Measurements from ENCODE around the gene BLVRB.
"Not testable (repeated sequence)": the region's sequence is repeated elsewhere in the genome, so short reads cannot be mapped to it uniquely, and the experiment has no call there.

BLVRB gene

DNA sequence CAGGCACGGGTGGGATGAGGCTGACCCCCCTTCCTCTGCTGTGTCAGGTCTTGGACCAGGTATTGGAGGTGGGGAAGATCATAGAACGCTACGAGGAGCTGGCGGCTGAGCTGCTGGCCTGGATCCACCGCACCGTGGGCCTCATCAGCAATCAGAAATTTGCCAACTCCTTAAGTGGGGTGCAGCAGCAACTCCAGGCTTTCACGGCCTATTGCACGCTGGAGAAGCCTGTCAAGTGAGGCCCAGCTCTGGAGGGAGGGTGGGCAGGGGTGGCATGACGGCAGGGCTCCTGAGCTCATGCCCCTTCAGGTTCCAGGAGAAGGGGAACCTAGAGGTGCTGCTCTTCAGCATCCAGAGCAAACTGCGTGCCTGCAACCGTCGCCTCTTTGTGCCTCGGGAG, 36.5 kb upstream of the BLVRB start:
- Histone ChIP-seq H2AFZ (ENCODE audit: low read length) (no peak overlapping the region), H4K20me1 (ENCODE audit: insufficient read depth, low read length, poor library complexity, severe bottlenecking) (no peaks in the 10 kb centered on the region), H3K36me3 (ENCODE audit: insufficient read depth, low read length) (no peaks in the 10 kb centered on the region), H3K4me1 (ENCODE audit: insufficient read depth, low read length, poor library complexity, severe bottlenecking) (no peaks in the 10 kb centered on the region), H3K9me2 (replicated peaks; ENCODE audit: low read depth, low read length) (no peaks in the 10 kb centered on the region), H3F3A (ENCODE audit: low read depth) (no peaks in the 10 kb centered on the region), H3K4me2 (ENCODE audit: low read depth, low read length, poor library complexity, severe bottlenecking) (no peak overlapping the region), H3K27me3 (ENCODE audit: insufficient read depth, low read length, poor library complexity, severe bottlenecking) (no peaks in the 10 kb centered on the region), H3K79me2 (ENCODE audit: insufficient read depth, low read length) (no peaks in the 10 kb centered on the region), H3K4me3 (ENCODE audit: low read length, poor library complexity, severe bottlenecking) (no peak overlapping the region), H3K9me3 (ENCODE audit: insufficient read depth, low read depth, low read length) (no peaks in the 10 kb centered on the region), H3K9ac (ENCODE audit: low read depth, low read length, poor library complexity, severe bottlenecking) (no peak overlapping the region)
- TF ChIP-seq CTCF (conservative IDR thresholded peaks at IDR 0.05; ENCODE audit: low read length) (no peak), EZH2phosphoT487 (IDR thresholded peaks at IDR 0.05; ENCODE audit: borderline replicate concordance) (no peak)

DNA sequence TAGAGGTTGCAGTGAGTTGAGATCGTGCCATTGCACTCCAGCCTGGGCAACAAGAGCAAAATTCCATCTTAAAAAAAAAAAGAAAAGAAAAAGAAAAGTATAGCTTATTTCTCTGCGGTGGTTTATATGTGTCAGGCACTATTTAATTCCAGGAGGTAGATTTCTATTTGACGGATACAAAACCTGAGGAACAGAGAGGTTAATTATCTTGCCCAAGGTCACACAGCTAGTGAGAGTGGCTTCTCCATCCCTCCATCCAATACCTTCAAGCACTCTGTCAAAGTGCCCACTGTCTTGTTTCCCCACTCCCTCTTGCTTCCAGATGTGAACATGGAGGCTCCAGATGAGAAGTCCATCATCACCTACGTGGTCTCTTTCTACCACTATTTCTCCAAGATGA, 36.1 kb upstream of the BLVRB start:
- Histone ChIP-seq H3K9me2 (replicated peaks; ENCODE audit: low read depth, low read length) (no peaks in the 10 kb centered on the region), H3K4me1 (ENCODE audit: insufficient read depth, low read length, poor library complexity, severe bottlenecking) (no peaks in the 10 kb centered on the region), H3F3A (ENCODE audit: low read depth) (no peaks in the 10 kb centered on the region), H3K4me2 (ENCODE audit: low read depth, low read length, poor library complexity, severe bottlenecking) (no peak overlapping the region), H3K36me3 (ENCODE audit: insufficient read depth, low read length) (no peaks in the 10 kb centered on the region), H2AFZ (ENCODE audit: low read length) (no peak overlapping the region), H3K9me3 (ENCODE audit: insufficient read depth, low read depth, low read length) (no peaks in the 10 kb centered on the region), H4K20me1 (ENCODE audit: insufficient read depth, low read length, poor library complexity, severe bottlenecking) (no peaks in the 10 kb centered on the region), H3K27me3 (ENCODE audit: insufficient read depth, low read length, poor library complexity, severe bottlenecking) (no peaks in the 10 kb centered on the region), H3K9ac (ENCODE audit: low read depth, low read length, poor library complexity, severe bottlenecking) (no peak overlapping the region), H3K4me3 (ENCODE audit: low read length, poor library complexity, severe bottlenecking) (no peak overlapping the region), H3K79me2 (ENCODE audit: insufficient read depth, low read length) (no peaks in the 10 kb centered on the region)
- TF ChIP-seq EZH2phosphoT487 (IDR thresholded peaks at IDR 0.05; ENCODE audit: borderline replicate concordance) = no peak
- no peak for TF ChIP-seq CTCF (conservative IDR thresholded peaks at IDR 0.05; ENCODE audit: low read length)

GRCh38 chr19:40500678-40501530, 35.4 kb upstream of the BLVRB start:
- H3K4me1 ChIP-seq (ENCODE audit: insufficient read depth, low read length, poor library complexity, severe bottlenecking); H3K79me2 ChIP-seq (ENCODE audit: insufficient read depth, low read length); H3K27me3 ChIP-seq (ENCODE audit: insufficient read depth, low read length, poor library complexity, severe bottlenecking); H3K9me3 ChIP-seq (ENCODE audit: insufficient read depth, low read depth, low read length); H3K36me3 ChIP-seq (ENCODE audit: insufficient read depth, low read length); H3K9me2 ChIP-seq (replicated peaks; ENCODE audit: low read depth, low read length); H4K20me1 ChIP-seq (ENCODE audit: insufficient read depth, low read length, poor library complexity, severe bottlenecking); H3K4me3 ChIP-seq (ENCODE audit: low read length, poor library complexity, severe bottlenecking); H3K9ac ChIP-seq (ENCODE audit: low read depth, low read length, poor library complexity, severe bottlenecking); H2AFZ ChIP-seq (ENCODE audit: low read length); H3K4me2 ChIP-seq (ENCODE audit: low read depth, low read length, poor library complexity, severe bottlenecking); H3F3A ChIP-seq (ENCODE audit: low read depth): not testable (repeated sequence)

- no peaks in the 10 kb centered on the region for H3K36me3 ChIP-seq (ENCODE audit: insufficient read depth, low read length)
- no peaks in the 10 kb centered on the region for H3K9me3 ChIP-seq (ENCODE audit: insufficient read depth, low read depth, low read length)
- no peak overlapping the region for H3K9ac ChIP-seq (ENCODE audit: low read depth, low read length, poor library complexity, severe bottlenecking)
- no peak overlapping the region for H3K4me3 ChIP-seq (ENCODE audit: low read length, poor library complexity, severe bottlenecking)
- H3K27me3 ChIP-seq (ENCODE audit: insufficient read depth, low read length, poor library complexity, severe bottlenecking) = no peaks in the 10 kb centered on the region
- no peaks in the 10 kb centered on the region for H4K20me1 ChIP-seq (ENCODE audit: insufficient read depth, low read length, poor library complexity, severe bottlenecking)
- H3K79me2 ChIP-seq (ENCODE audit: insufficient read depth, low read length) = no peaks in the 10 kb centered on the region
- no peaks in the 10 kb centered on the region for H3K9me2 ChIP-seq (replicated peaks; ENCODE audit: low read depth, low read length)
- no peaks in the 10 kb centered on the region for H3K4me1 ChIP-seq (ENCODE audit: insufficient read depth, low read length, poor library complexity, severe bottlenecking)
- no peak overlapping the region for H2AFZ ChIP-seq (ENCODE audit: low read length)
- TF ChIP-seq CTCF (conservative IDR thresholded peaks at IDR 0.05; ENCODE audit: low read length) (no peak), EZH2phosphoT487 (IDR thresholded peaks at IDR 0.05; ENCODE audit: borderline replicate concordance) (no peak)
- no peak overlapping the region for H3K4me2 ChIP-seq (ENCODE audit: low read depth, low read length, poor library complexity, severe bottlenecking)
- no peaks in the 10 kb centered on the region for H3F3A ChIP-seq (ENCODE audit: low read depth)
Measured at GRCh38 chr19:40499320-40499719, 33.8 kb upstream of the BLVRB start.

Data from Loucy (cell line).